Ecto neural progenitor cell (in vitro differentiated cells): ENCODE measurements around the gene THSD4.

ENCODE experiments used
- DNase-seq: peaks from one replicate; pipeline ENCODE4 v3.0.0-alpha.2; 2018; ENCODE audit warnings: low spot score

Gene THSD4

DNA sequence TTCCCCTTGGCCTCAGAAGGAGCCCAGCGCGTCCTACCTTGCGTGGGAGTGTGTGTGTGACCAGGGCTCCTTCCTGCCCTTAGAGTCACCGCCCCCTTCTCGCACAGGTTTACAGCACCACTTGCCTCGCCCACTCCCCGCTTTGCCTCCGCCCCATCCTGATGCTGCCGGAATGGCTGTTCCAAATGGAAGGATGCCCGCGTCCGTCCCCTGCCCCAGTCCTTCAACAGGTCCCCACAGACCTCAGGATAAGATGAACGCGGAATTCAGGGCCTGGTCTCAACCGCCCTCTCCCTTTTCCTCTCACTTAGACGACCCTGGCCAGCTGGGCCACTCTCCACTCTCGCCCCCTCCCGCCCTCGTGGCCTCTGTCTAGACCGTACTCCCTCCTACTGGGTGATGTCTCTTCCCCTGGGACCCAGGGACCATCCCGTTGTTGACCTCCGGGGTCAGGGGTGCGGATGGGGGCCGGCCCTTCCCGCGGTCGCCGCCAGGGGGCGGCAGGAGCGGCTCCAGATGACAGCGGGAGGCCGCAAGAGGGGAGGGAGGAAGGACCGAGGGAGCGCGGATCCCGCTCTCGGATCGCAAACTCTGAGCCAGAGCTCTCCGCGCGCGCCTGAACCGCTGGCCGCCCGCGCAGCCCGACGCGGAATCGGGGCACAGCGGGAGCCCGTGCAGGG, at the start of gene THSD4:
TSS of gene THSD4 (plus strand) at position 585 of the 680 bp plus-strand sequence.
- peak; percentile 90 for DNase-seq

DNA sequence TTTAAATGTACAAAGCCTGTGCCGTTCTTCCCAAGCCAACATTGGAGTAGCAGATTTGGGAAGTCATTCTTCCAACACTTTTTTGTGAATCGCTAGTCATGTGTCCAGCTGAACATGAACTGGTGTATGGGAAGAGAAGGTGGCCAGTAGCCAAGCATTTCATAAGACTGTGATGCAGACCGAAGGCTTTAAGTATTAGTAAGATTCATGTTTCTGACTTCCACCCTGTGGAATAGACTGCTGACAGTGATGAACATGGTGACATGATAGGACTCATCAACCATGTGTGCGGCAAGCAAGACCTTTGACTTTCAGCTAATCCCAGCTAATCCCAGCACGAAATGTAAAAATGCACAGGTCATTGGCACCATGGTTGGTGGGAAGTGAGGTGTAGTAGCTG, 48.3 kb upstream of the THSD4 start:
- DNase-seq: no peak

DNA sequence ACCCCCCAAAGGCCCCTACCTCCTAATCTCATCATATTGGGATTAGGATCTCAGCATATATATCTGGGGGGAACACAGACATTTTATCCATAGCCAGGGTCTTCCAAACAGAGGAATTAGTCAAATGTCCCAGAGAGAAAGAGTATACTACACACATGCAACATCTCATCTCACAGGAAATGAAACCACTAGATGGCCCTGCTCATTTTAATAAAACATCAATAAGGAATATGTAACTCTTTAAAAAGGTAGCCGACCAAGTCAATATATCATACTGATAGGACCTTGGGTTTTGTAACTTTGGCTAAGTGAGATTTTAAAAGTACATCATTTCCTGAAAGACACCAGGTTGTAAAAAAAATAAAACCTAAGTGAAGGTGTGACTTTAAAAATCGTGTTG, 45.6 kb upstream of the THSD4 start:
- DNase-seq: no peak

DNA sequence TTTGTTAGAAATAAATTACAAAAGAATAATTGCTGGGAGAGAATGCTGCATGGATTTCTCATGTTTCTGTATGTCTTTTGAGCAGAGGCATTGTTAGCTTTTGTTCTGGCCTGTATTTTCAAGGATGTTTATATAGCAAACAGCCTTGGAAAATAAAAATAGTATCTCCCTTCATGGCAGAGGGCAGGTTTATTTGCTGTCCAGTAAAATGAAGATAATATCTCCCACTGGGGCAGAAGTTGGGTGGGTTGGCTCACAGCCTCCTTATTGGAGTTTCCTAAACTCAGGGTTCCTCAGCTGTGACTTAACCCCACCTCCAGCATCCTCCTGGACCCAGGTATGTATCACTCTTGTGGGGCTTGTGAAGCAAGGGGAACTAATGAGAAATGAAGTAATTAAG, 43.7 kb upstream of the THSD4 start:
- DNase-seq: no peak

- no peak for DNase-seq
Observed at GRCh38 chr15:71072423-71072822, 42.8 kb upstream of the THSD4 start.

DNA sequence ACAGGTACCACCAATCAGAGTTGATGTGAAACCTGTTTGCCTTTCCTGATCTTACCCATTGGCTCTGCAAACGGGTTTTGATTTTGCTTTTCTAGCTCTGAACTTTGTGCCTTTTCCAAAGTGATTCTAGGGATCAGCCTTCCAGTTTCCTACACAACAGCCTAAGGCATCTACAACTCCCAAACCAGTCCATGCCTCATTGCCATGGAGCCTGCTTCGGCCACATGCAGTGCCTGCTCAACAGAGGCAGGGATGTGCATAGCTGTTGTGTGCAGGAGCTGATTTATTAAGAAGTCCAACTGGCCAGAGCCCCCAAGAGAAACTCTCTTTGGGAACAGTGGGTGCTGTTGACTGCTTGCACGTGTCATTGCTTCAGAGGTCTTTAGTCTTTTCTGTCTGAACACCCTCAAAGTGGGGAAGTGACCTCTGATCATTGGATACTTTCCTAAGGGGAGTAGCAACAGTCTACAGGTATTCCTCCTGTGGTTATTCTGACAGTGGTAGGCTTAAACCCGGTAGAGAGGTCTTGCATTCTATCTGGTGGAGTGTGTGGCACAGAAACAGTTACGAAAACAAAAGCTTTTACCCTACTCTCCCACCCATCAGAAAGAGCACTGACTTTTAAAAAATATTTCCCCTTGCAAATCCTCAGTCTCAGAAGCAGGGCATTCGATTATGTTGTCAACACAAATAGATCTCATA, 36.6 kb upstream of the THSD4 start:
- DNase-seq: no peak

- DNase-seq: no peak
Observed at GRCh38 chr15:71079208-71080044, 35.8 kb upstream of the THSD4 start.

GRCh38 chr15:71080166-71080565, 35.1 kb upstream of the THSD4 start:
- DNase-seq: no peak

- no peak for DNase-seq
Observed at GRCh38 chr15:71080705-71081104, 34.6 kb upstream of the THSD4 start.

GRCh38 chr15:71082803-71083202, 32.5 kb upstream of the THSD4 start:
- no peak for DNase-seq

GRCh38 chr15:71083349-71083748, 31.9 kb upstream of the THSD4 start:
- no peak for DNase-seq

DNA sequence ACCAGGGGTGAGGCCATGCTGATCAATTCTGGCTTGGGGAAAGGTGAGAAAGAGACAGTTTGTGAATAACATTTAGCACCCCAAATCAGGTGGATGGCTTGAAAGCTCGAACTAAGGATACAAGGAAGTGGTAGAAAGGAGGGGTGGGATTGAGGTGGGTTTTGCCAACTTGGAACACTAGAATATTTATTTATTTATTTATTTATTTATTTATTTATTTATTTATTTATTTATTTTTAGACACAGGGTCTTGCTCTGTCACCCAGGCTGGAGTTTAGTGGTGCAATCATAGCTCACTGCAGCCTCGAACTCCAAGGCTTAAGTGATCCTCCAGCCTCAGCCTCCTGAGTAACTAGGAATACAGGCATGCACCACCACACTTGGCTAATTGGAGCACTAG, 31.0 kb upstream of the THSD4 start:
- no peak for DNase-seq

GRCh38 chr15:71085809-71086208, 29.5 kb upstream of the THSD4 start:
- DNase-seq: peak; percentile 38

GRCh38 chr15:71088155-71088554, 27.1 kb upstream of the THSD4 start:
- DNase-seq: no peak

DNA sequence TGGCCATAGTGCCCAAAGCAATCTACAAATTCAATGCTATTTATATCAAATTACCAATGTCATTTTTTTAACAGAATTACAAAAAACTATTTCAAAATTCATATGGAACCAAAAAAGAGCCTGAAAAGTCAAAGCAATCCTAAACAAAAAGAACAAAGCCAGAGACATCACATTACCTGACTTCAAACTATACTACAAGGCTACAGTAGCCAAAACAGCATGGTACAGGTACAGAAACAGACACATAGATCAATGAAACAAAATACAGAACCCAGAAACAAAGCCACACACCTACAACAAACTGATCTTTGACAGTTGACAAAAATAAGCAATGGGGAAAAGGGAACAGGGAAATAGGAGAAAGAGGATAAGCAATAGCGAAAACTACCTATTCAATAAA, 26.6 kb upstream of the THSD4 start:
- no peak for DNase-seq

DNA sequence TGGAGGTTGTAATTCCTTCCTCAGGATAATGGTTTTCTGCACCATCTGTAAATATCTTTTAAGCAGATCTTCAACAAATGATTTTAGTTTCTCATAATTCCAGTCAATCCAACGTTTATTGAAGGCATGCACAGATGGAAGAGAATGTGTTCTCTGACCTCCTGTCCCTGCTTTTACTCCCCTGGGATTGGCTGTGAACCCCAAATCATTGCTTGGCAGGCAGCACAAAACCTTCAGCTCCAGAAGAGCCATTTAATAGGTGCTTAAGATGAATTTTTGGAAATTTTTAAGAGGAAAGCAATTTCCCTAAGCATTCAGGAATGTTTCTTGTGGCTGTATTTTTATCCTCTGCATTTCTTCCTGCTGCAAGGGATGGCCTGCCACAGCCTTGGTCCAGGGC, 25.5 kb upstream of the THSD4 start:
- DNase-seq: no peak

- no peak for DNase-seq
Observed at GRCh38 chr15:71091601-71092000, 23.7 kb upstream of the THSD4 start.

- no peak for DNase-seq
Observed at GRCh38 chr15:71092056-71092600, 23.1 kb upstream of the THSD4 start.

DNA sequence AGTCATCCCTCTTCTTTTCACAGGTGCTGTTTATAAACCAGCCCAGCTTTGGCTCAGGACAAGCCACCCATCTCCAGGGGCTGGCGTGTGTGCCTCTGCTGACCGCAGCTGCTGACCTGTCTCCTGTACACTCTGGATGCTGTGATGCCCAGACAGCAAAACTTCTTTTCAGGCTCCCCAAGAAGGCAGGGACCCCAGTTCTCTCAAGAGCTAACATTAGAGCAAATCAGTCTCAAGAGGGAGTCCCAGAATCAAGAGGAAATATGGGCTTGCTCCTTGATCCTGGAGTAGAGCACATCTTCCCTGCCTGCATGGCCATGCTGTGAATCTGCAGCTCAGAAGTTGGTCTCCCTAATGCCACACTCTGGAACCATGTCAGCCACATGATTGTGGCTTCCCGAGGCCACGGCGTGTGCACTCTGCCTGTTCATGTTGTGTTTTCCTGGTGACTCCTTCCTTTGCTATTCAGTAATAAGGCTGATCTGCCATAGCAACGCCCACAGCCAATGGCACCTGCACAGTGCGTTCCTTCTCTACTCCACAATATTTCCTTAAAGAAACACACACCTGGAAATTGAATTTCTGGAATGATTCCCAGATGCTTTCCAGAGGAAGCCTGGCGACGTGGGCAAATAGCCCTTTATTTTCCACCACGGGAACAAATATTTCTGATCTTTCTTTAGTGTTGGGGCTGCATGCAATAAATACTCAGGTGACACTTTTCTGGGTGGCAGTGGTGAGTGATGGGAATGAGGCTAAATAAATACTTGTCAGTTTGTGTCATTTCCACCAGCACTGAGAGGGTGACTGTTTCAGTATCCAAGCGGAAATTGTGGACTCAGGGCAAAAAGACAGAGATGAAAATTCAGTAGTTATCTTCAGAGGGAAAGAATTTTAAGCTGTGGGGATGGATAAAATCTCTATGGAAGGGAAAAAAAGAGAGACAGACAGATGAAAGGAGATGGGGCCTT, 21.9 kb upstream of the THSD4 start:
- peak; percentile 19 for DNase-seq

GRCh38 chr15:71094137-71094536, 21.1 kb upstream of the THSD4 start:
- DNase-seq: peak; percentile 10

GRCh38 chr15:71096676-71097075, 18.6 kb upstream of the THSD4 start:
- peak; percentile 20 for DNase-seq
